Astrocyte of the spinal cord (primary cell): ENCODE data around the gene UBC.
A peak's percentile ranks its signal among the peaks of the same experiment; 100 is the strongest.
"Not testable (repeated sequence)": the region's sequence is repeated elsewhere in the genome, so short reads cannot be mapped to it uniquely, and the experiment has no call there.

ENCODE experiments used
- DNase-seq: peaks from one replicate; pipeline ENCODE4 v3.0.0; 2011; ENCODE audit warnings: low read depth, low spot score
- H3K4me3 ChIP-seq: 2 replicates; pipeline ENCODE4 v1.5.1; 2011; ENCODE audit warnings: low read depth, mild to moderate bottlenecking, low read length, moderate library complexity
- CTCF ChIP-seq: IDR thresholded peaks from 2 replicates; pipeline ENCODE4 v1.5.1; 2012; ENCODE audit warnings: low read depth, mild to moderate bottlenecking, low read length, inconsistent platforms
- in situ Hi-C: cut with HindIII; loops from 2 replicates; pipeline ENCODE4 v1.10.0; 2017; ENCODE audit warnings: low sequenced_read_pairs

Gene UBC

GRCh38 chr12:124906606-124907261 lies 7.7 kb downstream of the UBC start:
- TF ChIP-seq CTCF = peak; percentile 92
- in situ Hi-C loops = no loop called here
- DNase-seq = peak; percentile 92
- H3K4me3 ChIP-seq = no peak overlapping the region

- DNase-seq = peak; percentile 77
- H3K4me3 ChIP-seq = no peak overlapping the region
- in situ Hi-C loops = no loop called here
- TF ChIP-seq CTCF = no peak
Measured at GRCh38 chr12:124904306-124905098, 9.9 kb downstream of the UBC start.

GRCh38 chr12:124902916-124903315 lies 11.5 kb downstream of the UBC start:
- no peak overlapping the region for H3K4me3 ChIP-seq
- in situ Hi-C loops = no loop called here
- TF ChIP-seq CTCF = no peak
- DNase-seq = no peak

GRCh38 chr12:124901003-124901402 lies 13.4 kb downstream of the UBC start:
- in situ Hi-C loops = no loop called here

GRCh38 chr12:124900345-124900795 lies 14.1 kb downstream of the UBC start:
- DNase-seq, in situ Hi-C loops, H3K4me3 ChIP-seq: not testable (repeated sequence)

More at GRCh38 chr12:124901003-124901402, 13.4 kb downstream of the UBC start:
- no peak for DNase-seq
- H3K4me3 ChIP-seq = no peak overlapping the region
- TF ChIP-seq CTCF = no peak

- DNase-seq = no peak
- no peak overlapping the region for H3K4me3 ChIP-seq
- no peak for TF ChIP-seq CTCF
- in situ Hi-C loops = no loop called here
Measured at GRCh38 chr12:124898923-124899294, 15.5 kb downstream of the UBC start.

- no peak for DNase-seq
- peak; percentile 68 for TF ChIP-seq CTCF
- in situ Hi-C loops = no loop called here
- no peak overlapping the region for H3K4me3 ChIP-seq
Measured at GRCh38 chr12:124898200-124898922, 16.1 kb downstream of the UBC start.
